GM18508 (cell line): ENCODE data around the gene FRG2.
"Not testable (repeated sequence)": the region's sequence is repeated elsewhere in the genome, so short reads cannot be mapped to it uniquely, and the experiment has no call there.

Experiments
- ATAC-seq: cut with Tn5 transposase; IDR thresholded peaks from one replicate; pipeline ENCODE4 v1.9.1; 2021; ENCODE audit warnings: moderate number of reproducible peaks; ENCODE audit not compliant: insufficient read depth, unreplicated experiment

The FRG2 gene

GRCh38 chr4:190027156-190027555 lies at the start of gene FRG2:
FRG2 (minus strand) TSS chr4:190027256; CDS start chr4:190027204, 52 bp downstream.
- not testable (repeated sequence) for ATAC-seq

GRCh38 chr4:190068351-190068750 lies 41.3 kb upstream of the FRG2 start:
- not testable (repeated sequence) for ATAC-seq

DNA sequence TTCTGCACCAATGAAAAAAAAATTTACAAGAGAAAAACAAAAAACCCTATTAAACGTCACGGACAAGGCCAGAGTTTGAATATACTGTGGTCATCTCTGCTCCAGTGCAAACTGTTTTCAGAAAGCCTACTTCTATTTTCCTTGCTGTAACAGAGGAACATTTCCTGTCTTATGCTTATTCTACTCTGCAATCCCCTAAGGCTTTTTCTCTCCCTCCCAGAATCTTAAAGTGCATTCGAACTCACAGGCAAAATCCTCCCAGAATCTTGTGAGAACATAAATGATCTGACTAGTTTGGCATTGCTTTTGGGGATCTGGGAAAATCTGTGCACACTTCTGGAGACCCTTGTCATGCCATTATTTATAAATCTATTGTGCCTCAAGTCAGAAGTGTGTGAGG lies 37.7 kb upstream of the FRG2 start:
- ATAC-seq: not testable (repeated sequence)

DNA sequence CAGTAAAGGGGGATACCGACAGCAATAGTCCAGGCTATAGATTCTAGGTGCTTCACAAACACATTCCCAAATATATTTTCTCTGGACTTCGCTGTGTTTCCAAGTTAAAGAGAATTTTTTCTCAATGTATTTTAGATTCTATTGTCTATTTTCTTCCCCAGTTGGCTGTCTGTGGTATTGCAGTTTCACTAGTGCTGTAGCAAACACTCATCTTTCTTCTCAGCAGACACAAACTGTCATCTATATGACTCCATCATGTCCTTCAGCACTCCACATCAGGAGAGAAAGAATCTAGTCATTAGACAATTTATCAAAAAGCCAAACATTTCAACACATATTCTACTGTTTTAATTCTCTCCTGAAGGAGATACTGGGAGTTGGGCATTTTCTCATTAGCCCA lies 37.3 kb upstream of the FRG2 start, which contains the start of gene DBET:
Gene DBET (plus strand): TSS at position 161 of the 400 bp plus-strand sequence.
- not testable (repeated sequence) for ATAC-seq

GRCh38 chr4:190058997-190059396 lies 31.9 kb upstream of the FRG2 start:
- ATAC-seq: not testable (repeated sequence)

GRCh38 chr4:190049378-190050239 lies 22.6 kb upstream of the FRG2 start:
- not testable (repeated sequence) for ATAC-seq

DNA sequence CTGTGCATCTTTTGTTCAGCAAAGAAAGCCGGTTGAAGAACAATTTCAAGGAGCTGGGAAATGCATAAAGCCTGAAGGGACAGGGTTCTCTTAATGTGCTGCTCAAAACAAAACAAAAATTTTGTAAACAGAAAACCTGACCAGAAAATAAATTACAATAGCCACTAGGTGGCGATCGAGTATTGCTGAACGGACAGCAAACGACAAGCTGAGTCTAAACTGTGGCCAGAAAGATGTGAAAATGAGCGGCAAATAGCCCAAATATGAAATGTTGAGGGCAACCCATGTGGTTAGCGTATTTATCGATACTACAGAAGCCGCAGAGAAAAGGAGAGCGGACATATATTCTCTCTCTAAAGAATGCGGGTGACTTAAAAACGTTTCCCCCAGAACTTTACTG lies 20.6 kb upstream of the FRG2 start:
- ATAC-seq: not testable (repeated sequence)

- ATAC-seq: not testable (repeated sequence)
These were observed 13.8 kb upstream of the FRG2 start for GRCh38 chr4:190040873-190041272.

DNA sequence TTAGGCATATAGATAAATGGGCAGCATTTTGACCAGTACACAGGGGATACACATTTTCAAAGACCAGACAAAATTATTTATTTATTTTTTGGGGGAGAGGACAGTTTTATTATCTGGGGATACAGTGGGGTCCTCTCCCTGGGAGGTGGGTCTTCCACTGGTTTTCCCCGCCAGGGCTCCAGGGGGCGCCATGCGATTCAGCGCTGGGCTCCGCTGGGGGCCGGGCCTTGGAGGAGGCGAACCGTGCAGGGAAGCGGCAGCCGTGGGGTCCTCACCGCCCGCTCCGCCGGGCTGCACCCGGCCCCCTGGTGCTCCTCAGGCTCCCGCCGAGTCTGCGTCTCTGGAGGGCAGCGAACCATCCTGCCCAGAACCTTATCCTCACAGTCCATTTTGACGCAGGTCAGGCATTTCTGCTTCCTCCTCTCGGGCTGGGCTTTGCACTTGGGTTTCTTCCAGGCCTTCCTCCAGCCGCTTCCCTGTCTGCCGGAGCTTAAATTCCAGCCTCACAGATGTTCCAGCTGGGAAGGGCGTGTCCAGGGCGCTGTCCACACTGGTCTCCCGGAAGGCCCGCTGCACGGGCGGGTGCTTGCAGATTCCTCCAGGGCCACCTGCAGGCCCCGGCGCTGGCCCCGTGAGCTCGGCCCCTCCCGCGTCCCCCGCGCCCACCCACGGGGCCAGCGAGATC lies 10.8 kb upstream of the FRG2 start:
- not testable (repeated sequence) for ATAC-seq

DNA sequence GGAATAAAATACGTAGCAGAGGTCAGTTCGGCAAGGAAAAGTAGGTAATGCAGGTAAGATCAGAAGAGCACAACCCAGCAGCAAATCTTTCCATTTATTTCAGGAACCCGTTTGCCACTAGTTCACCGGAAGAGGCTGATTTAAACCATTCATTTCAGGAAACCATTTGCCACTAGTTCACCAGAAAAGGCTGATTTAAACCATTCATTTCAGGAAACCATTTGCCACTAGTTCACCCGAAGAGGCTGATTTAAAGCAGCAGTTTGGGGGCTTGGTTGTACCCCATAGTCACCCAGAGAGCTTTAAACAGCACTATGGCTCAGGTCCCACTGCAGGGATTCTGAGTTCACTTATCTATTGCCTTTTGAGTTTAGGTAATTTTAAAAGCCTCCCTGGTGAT lies 4.2 kb upstream of the FRG2 start:
- ATAC-seq: not testable (repeated sequence)

- ATAC-seq: not testable (repeated sequence)
These were observed 4.3 kb downstream of the FRG2 start for GRCh38 chr4:190022614-190023281.

DNA sequence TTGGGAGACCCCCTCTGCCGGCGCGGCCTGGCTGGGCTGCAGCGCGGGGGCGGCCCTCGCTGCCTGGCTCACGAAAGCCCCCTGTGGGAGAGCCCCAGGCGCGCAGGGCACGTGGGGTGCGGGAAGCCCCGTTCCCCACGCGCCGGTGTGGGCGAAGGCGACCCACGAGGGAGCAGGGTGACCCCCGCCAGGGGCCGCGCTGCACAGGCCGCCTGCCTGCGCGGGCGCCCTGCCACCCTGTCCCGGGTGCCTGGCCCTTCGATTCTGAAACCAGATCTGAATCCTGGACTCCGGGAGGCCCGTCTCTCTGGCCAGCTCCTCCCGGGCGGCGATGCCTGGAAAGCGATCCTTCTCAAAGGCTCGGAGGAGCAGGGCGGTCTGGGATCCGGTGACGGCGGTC lies 5.1 kb downstream of the FRG2 start:
- not testable (repeated sequence) for ATAC-seq

DNA sequence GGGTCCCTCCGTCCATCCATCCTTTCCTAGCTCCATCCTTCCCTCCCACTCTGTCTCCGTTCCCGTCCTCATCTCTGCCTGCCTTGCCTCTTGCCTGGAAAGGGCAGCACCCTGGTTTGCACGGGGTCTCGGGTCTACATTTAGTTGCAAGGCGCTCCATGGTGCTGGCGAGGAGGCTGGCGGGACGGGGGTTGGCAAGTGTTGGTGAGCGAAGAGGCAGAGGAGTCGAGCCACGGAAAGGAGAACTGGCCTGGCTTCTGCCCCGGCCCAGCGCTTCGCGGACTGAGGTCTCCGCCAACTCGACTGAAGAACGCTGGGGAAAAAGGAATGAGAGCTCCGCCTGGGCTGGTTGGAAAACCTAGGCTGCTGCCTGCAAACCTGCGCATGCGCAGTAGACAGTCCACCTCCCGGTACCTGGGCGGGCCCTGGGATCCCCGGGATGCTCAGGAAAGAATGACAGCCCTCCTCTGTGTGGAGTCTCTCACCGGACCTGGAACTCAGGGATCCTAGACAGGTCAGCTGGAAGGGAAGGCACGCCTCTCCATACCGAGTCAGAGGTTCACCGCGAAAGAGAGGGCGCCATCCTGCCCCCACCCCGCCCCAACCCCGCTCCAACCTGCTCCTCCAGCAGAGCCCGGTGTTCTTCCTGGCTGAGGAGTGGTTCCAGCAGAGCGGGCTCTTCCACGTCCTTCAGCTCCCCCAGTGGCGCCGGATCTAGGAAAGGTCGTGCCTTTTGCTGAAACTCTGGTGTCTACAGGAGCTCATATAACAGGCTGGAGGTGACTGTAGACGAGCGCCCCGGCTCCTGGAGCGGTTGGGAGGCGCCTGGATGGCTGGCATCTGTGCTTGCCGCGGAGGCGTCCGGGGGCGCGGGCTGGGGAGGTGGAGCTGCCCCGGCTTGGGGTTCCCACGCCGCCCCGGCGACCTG lies 6.0 kb downstream of the FRG2 start:
- no peak for ATAC-seq

DNA sequence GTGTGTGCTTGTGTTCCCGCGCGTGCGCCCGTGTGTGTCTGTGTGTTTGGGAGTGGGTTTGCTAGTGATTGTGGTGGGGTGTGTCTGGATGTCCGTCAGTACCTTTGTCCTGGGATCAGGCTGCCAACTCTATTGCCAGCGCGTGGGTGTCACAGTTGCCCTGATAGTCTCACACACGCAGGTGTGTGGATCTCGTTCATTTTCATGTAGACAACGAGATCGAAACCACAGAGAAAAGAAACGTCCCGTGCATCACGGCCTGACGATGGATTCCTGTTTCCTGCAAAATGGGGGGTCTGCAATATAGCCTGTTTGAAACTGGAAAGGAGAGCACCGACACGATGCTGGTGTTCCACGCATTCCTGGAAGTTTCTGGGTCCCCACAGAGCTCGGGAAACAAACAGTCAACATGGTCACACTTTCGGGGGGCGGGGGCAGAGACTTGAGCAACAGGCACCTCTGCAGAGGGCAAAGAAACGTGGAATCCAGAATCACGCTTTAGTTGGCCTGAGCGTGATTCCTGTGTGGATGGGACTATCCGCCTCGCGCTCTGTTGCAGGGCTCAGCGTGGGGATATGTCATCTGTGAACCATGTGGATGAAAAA lies 7.1 kb downstream of the FRG2 start:
- not testable (repeated sequence) for ATAC-seq

DNA sequence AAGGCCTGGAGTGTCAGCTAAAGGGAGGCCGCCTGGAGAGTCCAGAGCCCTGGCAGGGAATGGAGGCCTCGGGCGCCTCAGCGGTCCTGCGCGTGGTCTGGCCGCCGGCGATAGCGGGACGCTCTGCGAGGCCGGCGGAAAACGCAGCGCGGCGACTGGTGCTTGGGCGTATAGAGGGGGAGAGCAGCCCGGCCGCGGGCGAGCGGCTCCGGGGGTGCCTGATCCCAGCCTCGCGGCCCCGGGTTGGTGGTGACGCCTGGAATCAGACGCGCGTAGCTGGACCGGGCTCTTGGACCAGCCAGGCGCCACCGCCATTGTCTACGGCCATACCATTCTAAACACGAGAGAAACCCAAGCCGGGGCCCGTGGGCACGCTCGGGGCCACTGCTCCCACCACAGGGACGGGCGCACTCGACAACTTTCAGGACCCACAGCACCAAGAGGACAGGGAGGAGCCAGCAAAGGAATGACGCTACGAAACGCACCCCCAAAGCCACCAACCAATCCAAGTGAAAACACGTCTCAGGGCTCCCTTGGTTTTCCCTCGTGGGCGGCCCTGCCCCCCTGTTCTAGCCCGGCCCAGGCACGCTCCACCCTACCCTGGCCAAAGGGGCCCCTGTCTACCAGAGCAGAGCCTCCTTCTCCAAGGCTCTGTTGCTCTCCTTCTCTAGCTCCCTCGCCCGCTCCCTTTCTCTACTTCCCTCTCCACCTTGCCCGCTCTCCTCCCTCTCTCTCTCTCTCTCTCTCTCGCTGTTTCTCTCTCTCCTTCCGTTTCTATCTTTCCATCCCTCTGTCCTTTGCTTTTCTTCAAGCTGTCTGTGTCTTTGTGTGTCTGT lies 7.8 kb downstream of the FRG2 start:
- ATAC-seq: no peak

- no peak for ATAC-seq
These were observed 8.7 kb downstream of the FRG2 start for GRCh38 chr4:190018201-190018920.

GRCh38 chr4:190017357-190018200 lies 9.5 kb downstream of the FRG2 start:
- ATAC-seq: no peak
